ENCODE measurements around the gene PPP4R1. TPM values are rescaled to one million over a fixed set of nuclear protein-coding genes. Genes with fewer than 3 reads are reported as not detected.

Gene PPP4R1
- total RNA-seq, 1 experiment from 2014 or later = 66.7 TPM

DNA sequence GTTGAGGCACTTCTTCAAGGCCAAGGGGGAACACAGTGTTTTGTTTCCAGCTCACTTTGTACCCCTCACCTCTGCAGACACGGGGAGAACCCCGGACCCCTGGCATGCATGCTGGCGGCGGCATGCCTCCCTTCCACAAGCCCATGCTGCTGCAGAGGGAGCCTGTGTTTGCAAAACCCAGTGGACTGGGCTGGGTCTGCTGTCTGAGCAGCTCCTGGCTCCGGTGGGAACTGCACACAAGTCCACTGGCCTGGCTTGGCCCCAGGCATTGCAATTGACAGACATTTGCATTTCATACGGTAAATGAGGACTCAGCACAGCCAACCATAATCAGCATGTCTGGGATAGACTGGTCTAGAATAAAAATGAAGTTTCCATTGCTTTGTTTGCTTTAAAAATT lies 76.7 kb downstream of the PPP4R1 start:
- DNase-seq (ENCODE audit: low read depth, low spot score) (no peak), ATAC-seq (no peak)
- CTCF ChIA-PET = no interaction called here
- POLR2A ChIA-PET = no interaction called here
- no peaks in the 10 kb centered on the region for H3K79me2 ChIP-seq (ENCODE audit: insufficient read depth, low read length)
- no peaks in the 10 kb centered on the region for H3K9me3 ChIP-seq (ENCODE audit: control insufficient read depth in 1 of 2, insufficient read depth in 1 of 2, low read depth in 1 of 2, low read length in 2 of 2)
- no peaks in the 10 kb centered on the region for H4K20me1 ChIP-seq (ENCODE audit: insufficient read depth)
- TF ChIP-seq, protein P1, sequence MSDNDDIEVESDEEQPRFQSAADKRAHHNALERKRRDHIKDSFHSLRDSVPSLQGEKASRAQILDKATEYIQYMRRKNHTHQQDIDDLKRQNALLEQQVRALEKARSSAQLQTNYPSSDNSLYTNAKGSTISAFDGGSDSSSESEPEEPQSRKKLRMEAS (IDR thresholded peaks at IDR 0.05) = no peak
- no peak for TF ChIP-seq EZH2phosphoT487 (IDR thresholded peaks at IDR 0.05; ENCODE audit: borderline replicate concordance)
- TF ChIP-seq CBX3 (IDR thresholded peaks at IDR 0.05; ENCODE audit: low read depth) = no peak
- TF ChIP-seq, protein P2, sequence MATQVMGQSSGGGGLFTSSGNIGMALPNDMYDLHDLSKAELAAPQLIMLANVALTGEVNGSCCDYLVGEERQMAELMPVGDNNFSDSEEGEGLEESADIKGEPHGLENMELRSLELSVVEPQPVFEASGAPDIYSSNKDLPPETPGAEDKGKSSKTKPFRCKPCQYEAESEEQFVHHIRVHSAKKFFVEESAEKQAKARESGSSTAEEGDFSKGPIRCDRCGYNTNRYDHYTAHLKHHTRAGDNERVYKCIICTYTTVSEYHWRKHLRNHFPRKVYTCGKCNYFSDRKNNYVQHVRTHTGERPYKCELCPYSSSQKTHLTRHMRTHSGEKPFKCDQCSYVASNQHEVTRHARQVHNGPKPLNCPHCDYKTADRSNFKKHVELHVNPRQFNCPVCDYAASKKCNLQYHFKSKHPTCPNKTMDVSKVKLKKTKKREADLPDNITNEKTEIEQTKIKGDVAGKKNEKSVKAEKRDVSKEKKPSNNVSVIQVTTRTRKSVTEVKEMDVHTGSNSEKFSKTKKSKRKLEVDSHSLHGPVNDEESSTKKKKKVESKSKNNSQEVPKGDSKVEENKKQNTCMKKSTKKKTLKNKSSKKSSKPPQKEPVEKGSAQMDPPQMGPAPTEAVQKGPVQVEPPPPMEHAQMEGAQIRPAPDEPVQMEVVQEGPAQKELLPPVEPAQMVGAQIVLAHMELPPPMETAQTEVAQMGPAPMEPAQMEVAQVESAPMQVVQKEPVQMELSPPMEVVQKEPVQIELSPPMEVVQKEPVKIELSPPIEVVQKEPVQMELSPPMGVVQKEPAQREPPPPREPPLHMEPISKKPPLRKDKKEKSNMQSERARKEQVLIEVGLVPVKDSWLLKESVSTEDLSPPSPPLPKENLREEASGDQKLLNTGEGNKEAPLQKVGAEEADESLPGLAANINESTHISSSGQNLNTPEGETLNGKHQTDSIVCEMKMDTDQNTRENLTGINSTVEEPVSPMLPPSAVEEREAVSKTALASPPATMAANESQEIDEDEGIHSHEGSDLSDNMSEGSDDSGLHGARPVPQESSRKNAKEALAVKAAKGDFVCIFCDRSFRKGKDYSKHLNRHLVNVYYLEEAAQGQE (IDR thresholded peaks at IDR 0.05; ENCODE audit: low read depth) = no peak
- no peak for TF ChIP-seq EZH2 (IDR thresholded peaks at IDR 0.05)
- TF ChIP-seq SP1 (IDR thresholded peaks at IDR 0.05; ENCODE audit: low read depth) = no peak
- TF ChIP-seq, protein P3, sequence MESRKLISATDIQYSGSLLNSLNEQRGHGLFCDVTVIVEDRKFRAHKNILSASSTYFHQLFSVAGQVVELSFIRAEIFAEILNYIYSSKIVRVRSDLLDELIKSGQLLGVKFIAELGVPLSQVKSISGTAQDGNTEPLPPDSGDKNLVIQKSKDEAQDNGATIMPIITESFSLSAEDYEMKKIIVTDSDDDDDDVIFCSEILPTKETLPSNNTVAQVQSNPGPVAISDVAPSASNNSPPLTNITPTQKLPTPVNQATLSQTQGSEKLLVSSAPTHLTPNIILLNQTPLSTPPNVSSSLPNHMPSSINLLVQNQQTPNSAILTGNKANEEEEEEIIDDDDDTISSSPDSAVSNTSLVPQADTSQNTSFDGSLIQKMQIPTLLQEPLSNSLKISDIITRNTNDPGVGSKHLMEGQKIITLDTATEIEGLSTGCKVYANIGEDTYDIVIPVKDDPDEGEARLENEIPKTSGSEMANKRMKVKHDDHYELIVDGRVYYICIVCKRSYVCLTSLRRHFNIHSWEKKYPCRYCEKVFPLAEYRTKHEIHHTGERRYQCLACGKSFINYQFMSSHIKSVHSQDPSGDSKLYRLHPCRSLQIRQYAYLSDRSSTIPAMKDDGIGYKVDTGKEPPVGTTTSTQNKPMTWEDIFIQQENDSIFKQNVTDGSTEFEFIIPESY (IDR thresholded peaks at IDR 0.05; ENCODE audit: extremely low read depth, insufficient replicate concordance, low read length) = no peak
- TF ChIP-seq TCF7L2 (IDR thresholded peaks at IDR 0.05; ENCODE audit: borderline replicate concordance, extremely low read depth, insufficient read depth, insufficient read length) = no peak
- no peak for TF ChIP-seq POLR2A (IDR thresholded peaks at IDR 0.05; ENCODE audit: borderline replicate concordance, extremely low read depth, insufficient read depth, insufficient read length)
- H3K4me2 ChIP-seq (ENCODE audit: low read length) = no peak overlapping the region
- BruUV-seq (replicated peaks) = no TSS peak
- no peak overlapping the region for H3K9ac ChIP-seq (ENCODE audit: low read length)
- H3K4me3 ChIP-seq (replicated peaks in 1 of 2; ENCODE audit: low read depth in 1 of 2, low read length in 2 of 2) = no peak overlapping the region
- H3K9me2 ChIP-seq (ENCODE audit: insufficient read depth) = no peaks in the 10 kb centered on the region
- H3K36me3 ChIP-seq (ENCODE audit: control insufficient read depth in 1 of 2, insufficient read depth in 2 of 2, low read length in 2 of 2) = peaks cover 9 to 14% of the 10 kb centered on the region in 2 experiments; a peak in 3 of 4 replicates
- RAD21 ChIA-PET (ENCODE audit: low non-redundant PET in 1 of 2, low total read pairs in 2 of 2, uncharacterized antibody in 2 of 2, unreplicated experiment in 2 of 2) = no interaction called here
- no peaks in the 10 kb centered on the region for H3K27me3 ChIP-seq (ENCODE audit: insufficient read depth, low read length)
- no peaks in the 10 kb centered on the region for H3K4me1 ChIP-seq (ENCODE audit: control insufficient read depth in 1 of 2, insufficient read depth in 2 of 2, low read length in 2 of 2)
- no peak overlapping the region for H3K27ac ChIP-seq (ENCODE audit: low read depth, low read length)
- intact Hi-C loops (cut with micrococcal nuclease) = loop anchor here (10.0 kb wide), 1 partner anchor 63 kb away; the partner anchor contains the start of gene RALBP1
- no peak overlapping the region for H2AFZ ChIP-seq (ENCODE audit: low read depth, low read length, poor library complexity, severe bottlenecking)

Measured in HCT116 (cell line).